Stimulated activated CD8-positive, alpha-beta memory T cell treated with anti-CD3 and anti-CD28 coated beads, Interleukin-12 subunit alpha, Interleukin-12 subunit beta, amount 100 ng/mL, for 1 hour (primary cell): ENCODE measurements around the gene PCSK6.

Experiments used
- DNase-seq: peaks from one replicate; pipeline ENCODE4 v3.0.0-alpha.2; 2020; ENCODE audit warnings: low read depth

PCSK6 gene

DNA sequence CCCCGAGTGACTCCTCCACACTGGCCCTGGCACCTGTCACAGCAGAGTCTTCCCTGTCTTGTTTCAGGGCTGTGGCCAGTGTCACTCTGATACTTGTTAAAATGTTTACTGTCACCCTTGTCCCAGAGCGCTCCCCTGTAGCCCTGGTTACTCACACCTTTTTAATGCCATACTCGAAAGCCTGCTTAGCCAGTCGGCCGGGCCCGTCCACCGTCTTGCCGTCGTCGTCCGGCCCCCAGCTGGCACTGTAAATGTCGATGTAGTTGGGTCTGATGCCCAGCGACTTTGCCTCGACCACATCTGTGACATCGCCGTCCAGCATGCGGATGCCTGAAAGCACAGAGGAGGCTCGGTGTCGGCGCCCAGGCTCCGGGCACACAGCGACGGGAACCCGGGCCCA, 91.3 kb downstream of the PCSK6 start:
- no peak for DNase-seq

DNA sequence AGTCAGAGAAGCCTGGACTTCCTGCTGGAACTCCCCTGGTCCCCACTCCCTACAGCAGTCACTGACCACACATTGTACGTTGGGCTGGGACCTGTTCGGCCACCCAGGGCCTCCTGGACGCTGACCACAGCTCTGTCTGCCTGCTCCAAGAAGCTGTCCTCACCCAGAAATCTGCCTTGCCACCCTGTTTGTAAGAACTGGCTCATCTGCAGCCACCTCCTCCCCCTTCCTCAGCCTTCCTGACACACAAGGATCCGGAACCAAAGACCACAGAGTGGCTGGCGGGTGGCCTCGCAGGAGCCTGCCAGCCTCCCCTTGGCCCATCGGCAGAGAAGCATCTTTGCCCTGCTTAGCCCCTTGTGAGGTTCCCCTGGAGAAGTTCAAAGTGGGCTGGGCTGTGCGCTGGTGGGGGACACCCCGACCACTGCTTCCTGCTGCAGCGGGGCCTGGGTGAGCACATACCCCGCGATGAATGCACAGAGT, 91.9 kb downstream of the PCSK6 start:
- no peak for DNase-seq

DNA sequence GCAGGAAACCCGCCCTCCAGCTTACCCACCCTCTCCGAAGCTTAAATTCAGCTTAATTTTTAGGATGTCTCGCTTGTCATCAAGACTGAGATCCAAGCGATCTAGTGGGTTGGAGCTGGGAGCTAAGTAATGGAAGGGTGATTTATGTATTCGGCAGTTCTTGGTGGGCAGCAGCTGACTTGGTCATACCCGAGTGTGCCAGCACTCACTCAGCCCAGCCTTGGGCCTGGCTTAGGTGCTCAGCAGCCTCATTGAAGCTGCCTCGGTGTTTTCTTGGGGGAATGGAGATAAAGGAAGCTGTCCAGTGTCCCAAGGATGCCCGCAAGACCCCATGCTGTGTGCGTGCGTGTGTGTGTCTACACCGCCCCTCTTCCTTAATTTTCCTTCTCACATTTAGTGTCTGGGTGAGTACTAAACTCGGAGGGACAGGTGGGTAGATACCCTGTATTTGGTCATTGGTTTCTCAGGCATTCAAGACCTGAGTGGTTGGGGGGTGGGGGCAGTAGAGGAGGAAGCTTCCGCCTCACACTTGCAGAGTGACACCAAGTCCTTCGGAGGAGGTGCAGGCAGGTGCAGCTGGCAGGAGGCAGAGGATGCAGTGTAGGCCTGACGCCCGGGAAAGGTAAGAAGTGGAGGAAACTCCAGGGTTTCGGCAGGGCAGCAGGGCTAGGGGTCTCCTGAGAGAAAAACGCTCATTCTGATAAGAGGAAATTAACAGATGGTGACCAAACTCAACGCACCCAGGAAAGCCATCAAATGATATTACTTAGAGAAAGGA, 92.8 kb downstream of the PCSK6 start:
- DNase-seq = no peak

DNA sequence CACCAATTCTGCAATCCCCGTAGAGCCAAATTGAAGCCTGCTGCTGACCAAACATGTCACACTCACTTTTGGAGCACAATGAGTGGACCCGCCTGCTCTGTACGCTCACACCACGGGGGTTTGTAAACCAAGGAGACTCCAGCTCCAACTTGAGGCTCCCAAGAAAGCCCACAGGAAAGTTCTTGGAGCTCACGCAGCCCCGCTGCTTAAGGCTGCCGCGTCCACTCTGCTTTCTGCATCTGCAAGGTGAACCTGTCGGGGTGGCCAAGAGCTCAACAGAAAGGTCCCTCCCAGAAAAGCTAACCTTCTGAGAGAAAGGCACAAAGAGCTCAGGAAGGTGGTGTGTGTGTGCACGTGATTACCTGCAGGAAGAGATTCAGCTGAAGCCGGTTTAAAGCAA, 94.9 kb downstream of the PCSK6 start:
- no peak for DNase-seq

DNA sequence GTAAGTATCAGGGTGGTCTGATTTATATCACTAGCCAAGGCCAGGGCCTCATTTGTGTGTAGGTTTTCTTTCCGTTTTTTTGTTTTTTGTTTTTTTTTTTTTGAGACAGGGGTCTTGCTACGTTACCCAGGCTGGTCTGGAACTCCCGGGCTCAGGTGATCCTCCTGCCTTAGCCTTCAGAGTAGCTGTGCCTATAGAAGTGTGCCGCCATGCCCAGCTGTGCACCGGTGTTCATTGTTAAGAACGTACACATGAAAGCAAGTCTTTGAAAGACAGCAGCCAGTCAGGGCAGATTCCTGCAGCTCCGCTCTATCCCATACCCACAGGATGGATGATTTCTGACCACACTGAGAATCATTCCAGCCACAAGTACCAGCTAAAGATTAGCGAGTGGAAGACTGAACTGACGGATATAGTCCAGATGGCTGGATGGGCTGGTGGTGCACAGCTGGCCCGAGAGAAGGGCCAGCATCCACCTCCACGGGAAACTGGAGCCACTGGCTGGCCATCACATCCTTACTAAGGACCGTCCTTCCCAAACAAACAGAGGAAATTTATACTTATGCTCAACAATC, 95.4 kb downstream of the PCSK6 start:
- DNase-seq = no peak

DNA sequence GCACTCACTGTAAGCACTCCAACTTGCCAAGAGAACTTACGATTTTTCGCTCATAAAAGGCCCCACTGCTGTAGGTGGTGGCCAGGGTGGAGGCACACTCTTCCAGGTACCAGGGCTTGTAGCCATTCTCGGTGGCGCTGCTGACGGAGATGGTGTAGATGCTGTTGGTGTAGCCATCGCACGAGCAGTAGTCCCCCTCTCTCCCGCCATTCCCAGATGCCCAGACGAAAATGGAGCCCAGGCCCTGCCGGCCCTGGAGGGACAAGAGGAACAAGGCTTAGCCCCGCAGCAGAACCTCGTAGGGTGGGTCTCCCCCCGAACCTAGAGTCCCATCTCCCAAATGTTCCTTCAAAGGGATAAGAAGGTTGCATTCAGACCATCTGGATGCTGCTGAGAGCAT, 96.3 kb downstream of the PCSK6 start:
- no peak for DNase-seq

DNA sequence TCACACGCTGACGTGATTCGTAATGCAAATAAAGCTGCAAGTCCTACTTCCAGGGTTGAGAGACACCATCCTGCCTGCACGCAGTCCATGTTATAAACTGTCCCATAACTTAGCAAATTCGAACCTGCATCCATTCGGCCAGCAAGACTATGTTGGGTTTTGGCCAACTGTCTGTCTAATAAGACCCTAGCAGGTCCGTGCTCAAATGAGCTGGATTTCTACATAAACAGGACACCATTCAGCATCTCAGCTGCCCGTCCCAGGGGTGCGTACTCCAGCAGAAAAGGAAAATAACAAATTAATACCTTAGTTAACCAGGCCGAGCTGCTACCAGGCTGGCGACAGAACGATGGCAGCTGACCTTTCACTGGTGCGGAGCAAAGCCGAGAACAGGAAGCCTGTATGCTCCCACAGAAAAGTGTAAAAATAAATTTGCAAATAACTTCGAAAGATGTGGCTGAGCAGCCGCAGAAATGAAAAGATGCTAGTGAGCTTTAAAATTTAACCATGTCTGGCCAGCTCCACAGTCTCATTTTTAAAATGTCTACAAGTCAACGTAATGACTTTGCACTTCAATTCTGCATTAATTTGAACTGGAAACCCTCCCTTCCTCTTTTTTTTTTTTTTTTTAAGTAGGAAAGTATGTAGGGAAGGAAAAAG, 97.4 kb downstream of the PCSK6 start:
- no peak for DNase-seq

DNA sequence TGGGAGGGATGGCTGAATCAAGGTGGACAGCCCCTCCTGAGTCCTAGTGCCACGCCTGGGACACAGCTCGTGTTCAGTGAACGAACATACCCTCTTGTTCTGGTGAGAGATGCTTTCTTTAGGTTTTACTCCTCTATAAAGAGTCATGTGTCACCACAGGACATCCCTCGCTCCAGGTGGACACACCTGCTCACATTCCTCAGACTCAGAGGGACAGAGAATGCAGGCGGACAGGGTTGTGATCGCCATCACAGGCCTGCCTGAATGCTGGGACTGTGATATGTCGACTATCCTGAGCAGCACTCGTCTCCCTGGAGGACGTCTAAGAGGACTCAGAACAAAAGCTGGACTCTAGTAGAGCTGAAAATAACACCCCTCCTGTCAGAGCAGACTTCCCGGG, 98.1 kb downstream of the PCSK6 start:
- DNase-seq = no peak

DNA sequence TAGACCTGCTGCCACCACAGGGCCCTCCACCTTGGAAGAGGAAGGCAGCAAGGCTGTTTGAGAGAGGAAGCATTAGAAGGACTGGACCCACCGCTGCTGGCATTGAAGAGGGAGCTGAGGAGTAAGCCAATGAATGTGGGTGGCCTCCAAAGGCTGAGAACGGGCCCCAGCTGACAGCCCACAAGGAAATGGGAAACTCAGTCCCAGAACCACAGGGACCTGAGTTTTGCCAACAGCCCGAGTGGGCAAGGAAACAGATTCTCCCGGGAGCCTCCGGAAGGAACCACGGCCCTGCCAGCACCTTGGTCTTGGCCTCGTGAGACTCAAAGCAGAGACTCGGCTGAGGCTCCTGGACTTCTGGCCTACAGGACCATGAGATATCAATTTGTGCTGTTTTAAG, 99.0 kb downstream of the PCSK6 start:
- no peak for DNase-seq

DNA sequence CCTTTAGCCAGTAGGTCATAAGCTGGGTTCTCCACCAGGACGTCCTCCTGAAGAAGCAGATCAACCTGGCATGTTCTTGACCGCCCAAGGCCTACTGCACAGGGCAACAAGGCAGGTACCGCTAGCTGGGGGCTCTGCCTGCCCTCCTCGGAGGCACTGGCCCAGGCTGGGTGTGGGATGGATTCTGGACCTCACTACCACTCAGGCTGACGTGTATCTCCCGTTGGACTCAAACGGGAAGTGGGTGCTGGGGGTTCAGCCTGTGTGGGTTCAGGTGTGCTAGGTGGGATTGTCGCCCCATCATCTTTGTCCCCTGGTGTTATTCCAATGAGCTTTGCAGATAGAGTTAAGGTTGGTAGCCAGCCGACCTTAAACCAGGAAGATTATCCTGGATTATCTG, 99.4 kb downstream of the PCSK6 start:
- no peak for DNase-seq

DNA sequence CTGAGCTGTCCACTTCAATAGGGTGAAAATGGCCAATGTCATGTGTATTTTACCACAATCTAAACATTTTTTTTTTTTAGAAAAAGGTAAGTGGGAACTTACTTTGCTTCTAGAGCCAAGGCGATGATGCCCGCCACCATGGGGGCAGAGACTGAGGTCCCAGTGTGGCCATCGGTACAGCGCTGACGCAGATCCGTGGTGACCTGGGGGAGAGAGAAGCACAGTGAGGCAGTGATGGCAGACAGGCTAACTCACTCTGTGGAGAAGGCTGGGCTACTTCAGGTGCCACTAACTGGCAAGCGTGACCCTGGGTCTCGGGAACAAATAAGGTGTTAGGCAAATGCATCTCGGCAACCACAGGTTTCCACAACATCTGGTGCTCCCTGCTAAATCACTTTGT, 100.1 kb downstream of the PCSK6 start:
- DNase-seq = no peak

DNA sequence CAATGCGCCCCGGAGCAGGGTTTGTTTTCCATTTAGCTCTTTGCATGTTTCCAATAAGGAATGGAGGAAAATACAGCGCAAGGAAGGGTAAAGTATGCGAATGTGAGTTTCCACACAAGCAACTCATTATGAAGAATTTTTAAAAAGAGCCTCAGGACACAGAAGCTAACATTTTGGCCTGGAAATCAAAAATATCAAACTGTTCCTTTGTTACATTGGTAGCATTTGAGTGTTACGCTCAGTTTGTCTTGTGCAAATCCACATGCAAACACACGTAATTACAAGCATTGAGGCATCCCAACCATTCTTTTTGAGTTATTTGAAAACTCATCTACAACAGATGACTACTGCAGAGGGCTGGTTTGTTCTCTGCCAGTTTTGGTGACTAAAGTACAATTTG, 101.5 kb downstream of the PCSK6 start:
- DNase-seq = no peak

DNA sequence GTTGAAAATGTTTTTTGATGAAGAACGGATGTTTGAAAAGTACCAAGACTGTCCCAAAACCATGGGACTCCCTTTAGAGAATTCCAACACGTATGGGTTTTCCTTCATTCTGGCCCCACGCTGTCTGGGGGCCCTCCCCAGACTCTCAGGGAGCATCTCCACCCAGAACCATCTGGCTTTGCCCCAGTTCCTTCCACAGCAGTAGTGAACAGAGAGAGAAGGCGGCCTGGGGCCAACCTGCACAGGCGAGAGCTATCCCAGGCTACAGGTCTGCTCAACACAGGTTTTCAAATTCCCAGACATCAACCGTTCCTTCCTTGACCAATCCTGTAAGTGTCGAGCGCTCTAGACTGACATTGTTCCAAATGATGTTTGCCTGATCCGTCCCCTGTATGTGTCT, 101.9 kb downstream of the PCSK6 start:
- no peak for DNase-seq

DNA sequence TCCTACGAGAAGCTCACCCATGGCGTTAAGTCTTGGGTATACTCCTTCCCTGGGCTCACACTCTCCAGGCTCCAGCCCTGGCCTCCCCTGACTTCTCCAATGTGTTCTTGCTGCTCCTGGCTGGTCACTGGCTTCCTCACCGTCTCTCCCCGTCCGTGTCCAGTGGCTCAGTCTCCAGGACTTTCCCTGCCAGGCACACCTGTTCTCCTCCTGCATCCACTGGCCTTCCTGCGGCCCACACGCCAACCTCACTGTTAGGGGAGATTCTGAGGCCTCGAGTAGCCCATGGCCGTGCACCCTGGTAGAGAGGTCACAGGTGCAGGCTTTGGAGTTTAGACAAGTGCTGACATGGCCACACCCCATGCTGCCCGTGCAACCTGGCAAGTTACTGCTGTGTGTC, 102.5 kb downstream of the PCSK6 start:
- DNase-seq = no peak

DNA sequence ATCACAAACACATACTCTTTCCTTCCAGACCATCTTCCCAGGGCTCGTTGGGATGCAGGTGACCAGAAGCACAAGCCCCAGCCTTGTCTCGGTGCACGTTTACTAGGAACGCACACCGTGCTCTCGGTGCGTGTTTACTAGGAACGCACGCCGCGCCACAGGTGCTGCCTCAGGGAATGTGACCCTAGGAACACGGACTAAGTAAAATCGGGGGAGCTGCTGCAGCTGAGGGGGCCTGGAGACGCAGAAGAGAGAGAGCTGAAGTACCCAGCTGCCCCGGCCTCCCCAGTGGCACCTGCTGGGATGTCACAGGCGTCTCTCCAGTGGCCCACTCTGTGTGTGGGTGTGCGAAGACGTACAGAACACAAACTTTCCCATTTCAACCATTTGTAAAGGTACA, 103.5 kb downstream of the PCSK6 start:
- no peak for DNase-seq

DNA sequence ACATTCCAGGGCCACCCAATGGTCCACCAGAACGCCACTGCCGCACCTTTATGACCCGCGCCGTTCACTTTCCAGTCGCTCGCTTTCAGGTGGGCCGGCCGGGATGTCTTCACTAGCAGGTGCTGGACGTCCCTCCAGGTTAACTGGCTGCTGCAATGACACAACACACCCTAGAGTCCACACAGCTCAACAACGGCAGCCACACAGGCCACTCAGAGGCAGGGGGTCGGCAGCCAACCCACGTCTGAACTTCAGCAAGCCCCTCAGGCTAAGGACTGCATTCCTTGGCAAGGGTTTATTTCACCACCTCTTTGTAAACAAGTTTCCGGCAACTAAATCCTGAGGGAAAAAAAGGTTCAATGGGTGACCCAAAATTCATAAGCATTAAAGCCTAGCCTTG, 105.2 kb downstream of the PCSK6 start:
- no peak for DNase-seq

DNA sequence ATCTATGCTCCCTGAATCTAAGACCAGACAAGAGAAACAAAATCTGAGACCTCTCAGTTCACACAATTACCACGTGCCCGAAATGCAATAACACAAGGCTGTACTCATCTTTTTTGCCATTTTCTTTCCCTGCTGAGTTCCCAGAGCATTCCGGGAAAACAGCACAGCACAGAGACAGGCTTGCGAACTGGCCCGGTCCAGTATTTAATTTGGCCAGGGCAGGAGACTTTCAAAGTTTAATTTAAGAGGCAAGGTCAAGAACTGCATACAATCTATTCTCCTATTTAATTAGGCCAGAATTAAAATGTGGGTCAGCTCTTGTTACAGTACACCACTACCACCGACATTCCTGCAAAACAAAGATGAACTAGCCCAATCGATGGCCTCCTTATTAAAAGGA, 107.0 kb downstream of the PCSK6 start:
- DNase-seq = no peak

DNA sequence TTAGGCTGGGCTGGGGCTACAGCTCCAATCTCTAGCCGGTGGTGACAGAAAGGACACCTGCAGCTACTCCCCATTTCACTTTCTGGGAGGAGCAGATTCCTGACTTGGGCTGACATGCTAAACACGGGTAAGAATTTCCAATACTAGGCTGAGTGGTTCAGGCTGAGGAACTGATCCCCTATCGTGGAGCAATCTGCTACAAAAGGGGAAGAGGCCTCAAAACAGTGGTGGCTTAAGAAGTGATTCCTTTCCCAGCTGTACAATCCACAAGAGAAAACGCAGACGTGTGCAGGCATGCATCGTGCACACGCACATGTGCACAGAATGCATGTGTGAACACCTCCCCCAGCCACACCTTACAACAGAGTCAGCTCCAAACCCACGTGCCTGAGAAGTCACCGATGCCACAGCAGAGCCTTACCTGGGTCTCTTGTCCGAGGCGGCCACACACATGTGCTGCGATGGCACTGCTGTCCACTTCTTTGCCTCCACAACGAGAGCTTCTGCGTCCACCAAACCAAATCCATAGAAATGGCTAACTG, 107.8 kb downstream of the PCSK6 start:
- no peak for DNase-seq

DNA sequence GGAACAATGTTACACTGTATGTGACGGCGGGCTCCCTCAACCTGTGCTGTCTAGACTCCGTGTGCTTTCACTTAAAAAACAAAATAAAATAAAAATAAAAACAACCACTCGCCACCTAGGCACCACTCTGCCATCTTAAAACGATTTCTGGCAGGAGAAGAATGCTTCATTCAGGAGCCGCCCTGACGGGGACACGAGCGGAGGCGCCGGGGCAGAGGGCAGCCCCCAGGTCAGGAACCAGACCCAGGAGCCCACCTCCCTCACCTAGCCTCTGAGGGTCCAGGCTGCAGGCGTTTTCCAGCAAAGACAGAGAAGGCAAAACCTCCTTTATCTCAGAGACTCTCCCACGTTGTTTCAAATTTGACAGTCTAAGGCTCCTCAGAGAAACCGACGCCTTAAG, 109.4 kb downstream of the PCSK6 start:
- no peak for DNase-seq

DNA sequence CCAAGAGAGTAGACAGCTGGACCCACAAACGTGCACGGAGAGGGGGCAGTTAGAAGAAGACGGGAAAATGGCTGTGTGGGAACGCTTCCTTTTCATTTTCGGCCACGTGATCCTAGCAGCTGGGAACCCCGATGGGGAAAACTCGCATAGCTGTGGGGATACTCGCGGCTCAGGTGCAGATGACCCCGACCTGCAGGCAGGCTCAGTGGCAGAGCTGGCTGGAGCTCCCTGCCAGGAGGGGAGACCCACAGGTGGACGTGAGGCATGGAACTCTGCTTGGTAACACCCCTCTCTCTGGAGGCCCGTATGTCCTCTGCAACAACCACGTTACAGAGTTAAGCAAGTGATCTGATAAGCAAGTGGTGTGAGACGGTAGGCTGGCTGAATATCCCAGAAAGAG, 109.9 kb downstream of the PCSK6 start:
- DNase-seq = no peak

DNA sequence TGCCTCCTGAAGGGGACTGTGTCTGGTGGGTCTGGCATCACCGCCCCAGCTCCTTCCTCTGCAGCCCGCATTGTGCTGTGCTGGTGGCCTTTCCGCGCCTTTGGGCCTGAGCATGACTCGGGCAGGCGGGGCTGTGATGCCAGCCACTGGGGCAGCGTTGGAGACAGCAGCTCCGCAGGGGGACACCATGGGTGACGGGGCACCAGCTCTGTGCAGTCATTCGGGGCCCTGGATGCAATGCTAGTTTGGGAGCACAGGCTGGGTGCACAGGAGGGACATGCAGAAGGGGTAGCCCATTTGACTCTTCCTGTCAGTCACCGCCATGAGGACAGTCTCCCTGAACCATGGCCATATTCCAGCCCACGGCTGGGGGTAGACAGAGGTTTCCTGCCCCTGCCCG, 110.6 kb downstream of the PCSK6 start:
- DNase-seq = no peak

DNA sequence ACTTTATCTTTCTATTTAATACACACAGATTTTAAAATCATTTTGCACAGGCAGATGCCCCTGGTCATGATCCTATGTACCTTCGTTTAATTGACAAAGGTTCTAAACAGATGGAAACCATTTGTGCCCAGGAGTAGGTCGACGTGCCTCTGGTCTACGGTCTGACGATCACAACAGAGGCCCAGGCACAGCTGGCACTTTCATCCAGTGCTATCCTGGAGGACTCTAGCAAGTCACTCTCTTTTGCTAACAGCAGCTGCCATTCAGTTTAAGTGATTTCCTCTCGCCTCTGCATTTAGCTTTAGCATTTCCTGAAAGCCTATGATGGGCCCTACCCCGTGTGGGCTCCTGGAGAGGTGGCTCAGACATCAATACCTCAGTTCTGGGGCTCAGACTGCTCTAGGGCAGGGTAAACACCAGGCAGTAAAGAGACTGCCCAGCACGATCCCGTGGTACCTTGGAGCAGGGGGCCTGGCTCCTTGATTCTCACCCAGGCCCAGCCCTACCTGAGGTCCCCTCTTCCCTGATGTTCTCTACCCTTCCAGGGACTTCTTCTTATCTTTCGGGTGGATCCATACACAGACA, 111.2 kb downstream of the PCSK6 start:
- DNase-seq = no peak
